Mesendoderm (in vitro differentiated cells): Measurements from ENCODE around the gene MGMT.

Source experiments
- DNase-seq: peaks from one replicate; pipeline ENCODE4 v3.0.0; 2013
- H2AK5ac ChIP-seq: 2 replicates; pipeline ENCODE4 v1.6.1; 2013; ENCODE audit warnings: low read length, inconsistent platforms
- H2BK120ac ChIP-seq: 2 replicates; pipeline ENCODE4 v1.6.1; 2013; ENCODE audit warnings: low read depth, mild to moderate bottlenecking, low read length, moderate library complexity, mixed read lengths
- H2BK15ac ChIP-seq: replicated peaks from 2 replicates; pipeline ENCODE4 v1.6.1; 2013; ENCODE audit warnings: low read depth, mild to moderate bottlenecking, moderate library complexity
- H2BK5ac ChIP-seq: 2 replicates; pipeline ENCODE4 v1.6.1; 2013; ENCODE audit warnings: low read length, inconsistent platforms
- H3K18ac ChIP-seq: 2 replicates; pipeline ENCODE4 v1.6.1; 2013; ENCODE audit warnings: mild to moderate bottlenecking, low read length, mixed read lengths
- H3K23ac ChIP-seq: one replicate; pipeline ENCODE4 v1.6.1; 2013; ENCODE audit warnings: low read length
- H3K27ac ChIP-seq: 2 replicates; pipeline ENCODE4 v1.5.1; 2013; ENCODE audit warnings: low read depth, mild to moderate bottlenecking, inconsistent platforms, low read length, moderate library complexity
- H3K27me3 ChIP-seq: 2 replicates; pipeline ENCODE4 v1.6.1; 2013; ENCODE audit warnings: low read length, control low read depth, mild to moderate bottlenecking, inconsistent platforms; ENCODE audit not compliant: insufficient read depth, poor library complexity
- H3K36me3 ChIP-seq: 2 replicates; pipeline ENCODE4 v1.6.1; 2013; ENCODE audit warnings: low read length, inconsistent platforms; ENCODE audit not compliant: control insufficient read depth, insufficient read depth
- H3K4ac ChIP-seq: one replicate; pipeline ENCODE4 v1.6.1; 2013; ENCODE audit warnings: low read depth, mild to moderate bottlenecking, low read length, moderate library complexity
- H3K4me1 ChIP-seq: 2 replicates; pipeline ENCODE4 v1.6.1; 2013; ENCODE audit warnings: low read depth, low read length, inconsistent platforms; ENCODE audit not compliant: control insufficient read depth
- H3K4me2 ChIP-seq: 2 replicates; pipeline ENCODE4 v1.6.1; 2013; ENCODE audit warnings: low read length
- H3K4me3 ChIP-seq: 2 replicates; pipeline ENCODE4 v1.5.1; 2013; ENCODE audit warnings: mild to moderate bottlenecking, low read length
- H3K56ac ChIP-seq: one replicate; pipeline ENCODE4 v1.6.1; 2013; ENCODE audit warnings: low read length
- H3K79me1 ChIP-seq: 2 replicates; pipeline ENCODE4 v1.6.1; 2013; ENCODE audit warnings: low read length, inconsistent platforms
- H3K79me2 ChIP-seq: 2 replicates; pipeline ENCODE4 v1.6.1; 2013; ENCODE audit warnings: mild to moderate bottlenecking, low read length; ENCODE audit not compliant: control insufficient read depth, insufficient read depth
- H3K9ac ChIP-seq: 2 replicates; pipeline ENCODE4 v1.6.1; 2013; ENCODE audit warnings: low read length, inconsistent platforms
- H4K5ac ChIP-seq: one replicate; pipeline ENCODE4 v1.6.1; 2013; ENCODE audit warnings: low read length
- H4K8ac ChIP-seq: one replicate; pipeline ENCODE4 v1.6.1; 2013; ENCODE audit warnings: low read depth, mild to moderate bottlenecking, control low read depth, low read length, moderate library complexity
- WGBS: extraction: QIAGEN DNeasy Blood & Tissue Kit; methylation state at CpG from one replicate; pipeline ENCODE4 v1.1.7; 2013; ENCODE audit warnings: low lambda C conversion rate, missing lambda C conversion rate; ENCODE audit not compliant: insufficient coverage; ENCODE audit errors: extremely low coverage; 5-methylcytosine and 5-hydroxymethylcytosine counted together

The MGMT gene

GRCh38 chr10:129562487-129562886 lies 95.4 kb downstream of the MGMT start:
- Histone ChIP-seq H4K5ac (no peak overlapping the region), H3K23ac (no peak overlapping the region), H2BK5ac (no peak overlapping the region), H3K36me3 (no peaks in the 10 kb centered on the region), H3K18ac (no peak overlapping the region), H2AK5ac (no peak overlapping the region), H3K27ac (no peak overlapping the region), H3K4me1 (no peaks in the 10 kb centered on the region), H3K4me2 (no peak overlapping the region), H4K8ac (no peak overlapping the region), H3K79me1 (no peaks in the 10 kb centered on the region), H2BK120ac (no peak overlapping the region), H3K27me3 (no peaks in the 10 kb centered on the region), H3K56ac (no peak overlapping the region), H3K9ac (no peak overlapping the region), H3K4ac (no peak overlapping the region), H3K79me2 (no peaks in the 10 kb centered on the region), H2BK15ac (no peak overlapping the region), H3K4me3 (no peak overlapping the region)
- DNase-seq, result no peak
- no CpG with 5 or more reads among the region's 8 CpGs for WGBS

- H3K79me2 ChIP-seq, result no peaks in the 10 kb centered on the region
- H3K79me1 ChIP-seq, result no peaks in the 10 kb centered on the region
- no peak overlapping the region for H2BK15ac ChIP-seq
- no peaks in the 10 kb centered on the region for H3K4me1 ChIP-seq
- H2BK120ac ChIP-seq, result no peak overlapping the region
- no peak for DNase-seq
- H4K8ac ChIP-seq, result no peak overlapping the region
- no peak overlapping the region for H3K18ac ChIP-seq
- no peak overlapping the region for H3K4ac ChIP-seq
- no peak overlapping the region for H3K9ac ChIP-seq
- H2BK5ac ChIP-seq, result no peak overlapping the region
- WGBS, result no CpG with 5 or more reads among the region's 19 CpGs
- no peak overlapping the region for H3K56ac ChIP-seq
- no peak overlapping the region for H3K4me2 ChIP-seq
- H3K23ac ChIP-seq, result no peak overlapping the region
- H3K36me3 ChIP-seq, result no peaks in the 10 kb centered on the region
- no peak overlapping the region for H2AK5ac ChIP-seq
- H3K4me3 ChIP-seq, result no peak overlapping the region
- H3K27me3 ChIP-seq, result no peaks in the 10 kb centered on the region
- H3K27ac ChIP-seq, result no peak overlapping the region
- no peak overlapping the region for H4K5ac ChIP-seq
Measured at GRCh38 chr10:129564923-129565322, 97.9 kb downstream of the MGMT start.

GRCh38 chr10:129568583-129569344 lies 101.7 kb downstream of the MGMT start:
- Histone ChIP-seq H3K36me3 (no peaks in the 10 kb centered on the region), H3K27me3 (no peaks in the 10 kb centered on the region), H3K4me1 (no peaks in the 10 kb centered on the region), H4K8ac (no peak overlapping the region), H2AK5ac (no peak overlapping the region), H3K9ac (no peak overlapping the region), H3K27ac (no peak overlapping the region), H3K79me2 (no peaks in the 10 kb centered on the region), H3K79me1 (no peaks in the 10 kb centered on the region), H4K5ac (no peak overlapping the region), H3K4me3 (no peak overlapping the region), H2BK5ac (no peak overlapping the region), H2BK15ac (no peak overlapping the region), H3K56ac (no peak overlapping the region), H3K4me2 (no peak overlapping the region), H3K18ac (no peak overlapping the region), H3K23ac (no peak overlapping the region), H3K4ac (no peak overlapping the region), H2BK120ac (no peak overlapping the region)
- WGBS, result no CpG with 5 or more reads among the region's 16 CpGs
- DNase-seq, result peak; percentile 10

GRCh38 chr10:129570185-129570584 lies 103.1 kb downstream of the MGMT start:
- H3K9ac ChIP-seq, result no peak overlapping the region
- WGBS, result no CpG with 5 or more reads among the region's 11 CpGs
- no peak overlapping the region for H3K56ac ChIP-seq
- H3K4me2 ChIP-seq, result no peak overlapping the region
- H3K36me3 ChIP-seq, result no peaks in the 10 kb centered on the region
- DNase-seq, result no peak
- H3K18ac ChIP-seq, result no peak overlapping the region
- no peak overlapping the region for H3K27ac ChIP-seq
- H3K4me1 ChIP-seq, result no peaks in the 10 kb centered on the region
- H3K4ac ChIP-seq, result no peak overlapping the region
- no peak overlapping the region for H2AK5ac ChIP-seq
- no peaks in the 10 kb centered on the region for H3K79me1 ChIP-seq
- H2BK120ac ChIP-seq, result no peak overlapping the region
- no peak overlapping the region for H4K8ac ChIP-seq
- no peak overlapping the region for H3K4me3 ChIP-seq
- no peak overlapping the region for H2BK5ac ChIP-seq
- H3K23ac ChIP-seq, result no peak overlapping the region
- H2BK15ac ChIP-seq, result no peak overlapping the region
- no peaks in the 10 kb centered on the region for H3K79me2 ChIP-seq
- H3K27me3 ChIP-seq, result no peaks in the 10 kb centered on the region
- no peak overlapping the region for H4K5ac ChIP-seq

- Histone ChIP-seq H3K23ac (no peak overlapping the region), H3K36me3 (no peaks in the 10 kb centered on the region), H3K27me3 (no peaks in the 10 kb centered on the region), H2BK15ac (no peak overlapping the region), H3K4ac (no peak overlapping the region), H3K18ac (no peak overlapping the region), H3K79me2 (no peaks in the 10 kb centered on the region), H3K56ac (no peak overlapping the region), H3K4me2 (no peak overlapping the region), H3K27ac (no peak overlapping the region), H3K79me1 (no peaks in the 10 kb centered on the region), H2BK5ac (no peak overlapping the region), H2AK5ac (no peak overlapping the region), H4K5ac (no peak overlapping the region), H3K9ac (no peak overlapping the region), H2BK120ac (no peak overlapping the region), H4K8ac (no peak overlapping the region), H3K4me1 (no peaks in the 10 kb centered on the region), H3K4me3 (no peak overlapping the region)
- no peak for DNase-seq
- no CpG with 5 or more reads among the region's 12 CpGs for WGBS
Measured at GRCh38 chr10:129579228-129579627, 112.2 kb downstream of the MGMT start.

GRCh38 chr10:129580010-129580409 lies 113.0 kb downstream of the MGMT start:
- Histone ChIP-seq H4K8ac (no peak overlapping the region), H3K79me2 (no peaks in the 10 kb centered on the region), H3K4me1 (no peaks in the 10 kb centered on the region), H3K56ac (no peak overlapping the region), H2AK5ac (no peak overlapping the region), H3K4ac (no peak overlapping the region), H2BK5ac (no peak overlapping the region), H2BK15ac (no peak overlapping the region), H3K4me3 (no peak overlapping the region), H3K79me1 (no peaks in the 10 kb centered on the region), H3K23ac (no peak overlapping the region), H3K27ac (no peak overlapping the region), H3K36me3 (no peaks in the 10 kb centered on the region), H2BK120ac (no peak overlapping the region), H3K18ac (no peak overlapping the region), H3K4me2 (no peak overlapping the region), H3K9ac (no peak overlapping the region), H4K5ac (no peak overlapping the region), H3K27me3 (no peaks in the 10 kb centered on the region)
- WGBS, result no CpG with 5 or more reads among the region's 13 CpGs
- no peak for DNase-seq
